Forelimb muscle (tissue), 1 donor: ENCODE data around the gene ADGRV1. TPM values are rescaled to one million over a fixed set of nuclear protein-coding genes. Genes with fewer than 3 reads are reported as not detected.
"Not testable (repeated sequence)": the region's sequence is repeated elsewhere in the genome, so short reads cannot be mapped to it uniquely, and the experiment has no call there.

Source experiments
- DNase-seq: peaks from one replicate; pipeline ENCODE4 v3.0.0-alpha.2; 2013; ENCODE audit warnings: low read depth
- polyA plus RNA-seq: library from polyadenylated mRNA; unstranded; fragments of 120-200 nt; gene quantifications from one replicate; pipeline ENCODE4 v1.2.1, GENCODE V29; 2013; ENCODE audit not compliant: insufficient read length

The ADGRV1 gene
- polyA plus RNA-seq, 1 donor: 0.92 TPM

GRCh38 chr5:90991201-90991600, 432.6 kb downstream of the ADGRV1 start:
- DNase-seq: no peak

DNA sequence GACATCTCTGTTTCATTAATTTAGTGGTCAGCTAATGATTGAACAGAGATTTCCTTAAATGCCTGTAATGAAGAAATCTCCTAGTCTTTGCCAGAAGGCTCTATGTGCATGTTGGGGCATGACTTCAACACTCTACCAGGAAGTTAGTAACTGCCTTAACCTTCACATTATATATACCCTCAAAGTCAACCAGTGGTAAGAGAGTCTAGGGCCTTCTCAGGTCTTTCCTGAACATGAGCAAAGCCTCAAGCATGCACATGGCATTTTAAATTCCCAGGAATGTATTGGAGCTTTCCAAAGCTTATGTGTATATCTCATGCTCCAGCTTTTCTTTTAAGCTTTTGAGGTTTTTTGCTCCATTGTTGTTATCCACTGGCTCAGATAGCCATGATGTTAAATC, 436.2 kb downstream of the ADGRV1 start:
- DNase-seq: no peak

- no peak for DNase-seq
Observed at GRCh38 chr5:90996089-90996488, 437.5 kb downstream of the ADGRV1 start.

DNA sequence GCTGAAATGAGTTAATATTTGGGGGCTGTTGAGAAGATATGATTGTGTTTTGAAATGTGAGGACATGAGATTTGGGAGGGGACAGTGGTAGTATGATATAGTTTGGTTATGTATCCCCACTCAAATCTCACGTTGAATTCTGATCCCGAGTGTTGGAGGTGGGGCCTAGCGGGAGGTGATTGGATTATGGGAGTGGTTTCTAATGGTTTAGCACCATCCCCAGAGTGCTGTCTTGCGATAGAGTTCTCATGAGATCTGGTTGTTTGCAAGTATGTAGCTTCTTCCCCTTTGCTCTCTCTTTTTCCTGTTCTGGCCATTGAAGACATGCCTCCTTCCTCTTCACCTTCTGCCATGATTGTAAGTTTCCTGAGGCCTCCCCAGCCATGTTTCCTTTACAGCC, 438.5 kb downstream of the ADGRV1 start:
- no peak for DNase-seq

DNA sequence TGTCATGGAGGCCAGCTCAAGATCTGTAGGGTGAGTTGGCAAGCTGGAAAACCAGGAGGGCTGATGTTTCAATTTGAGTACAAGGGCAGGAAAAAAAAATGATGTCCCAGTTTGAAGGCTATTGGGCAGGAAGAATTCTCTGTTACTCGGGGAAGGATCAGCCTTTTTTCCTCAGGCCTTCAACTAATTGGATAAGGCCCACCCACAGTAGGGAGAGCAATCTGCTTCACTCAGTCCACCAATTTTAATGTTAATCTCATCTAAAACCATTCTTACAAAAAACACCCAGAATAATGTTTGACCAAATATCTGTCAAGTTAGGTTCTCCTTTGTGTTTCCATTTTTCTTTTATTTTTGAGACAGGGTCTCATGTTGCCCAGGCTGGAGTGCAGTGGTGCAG, 442.1 kb downstream of the ADGRV1 start:
- DNase-seq: no peak

- DNase-seq: no peak
Observed at GRCh38 chr5:91006713-91007112, 448.1 kb downstream of the ADGRV1 start.

DNA sequence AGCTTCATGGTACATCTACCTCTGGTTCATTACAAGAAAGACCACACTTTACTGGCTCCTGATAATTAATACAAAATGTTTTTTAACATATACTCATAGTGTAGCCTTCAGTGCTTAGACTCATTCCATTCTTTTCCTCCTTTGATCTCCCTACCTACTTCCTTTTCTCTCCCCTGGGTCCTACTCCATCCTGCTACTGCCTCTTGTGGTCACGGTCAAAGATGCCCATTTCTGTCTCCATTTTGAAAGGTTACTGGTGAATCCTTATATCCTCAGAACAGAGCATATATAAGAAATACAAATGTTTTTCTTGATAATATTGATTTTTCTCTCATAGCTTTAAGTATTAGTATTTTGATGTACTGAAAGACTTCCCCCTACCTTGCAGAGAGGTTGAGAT, 448.7 kb downstream of the ADGRV1 start:
- no peak for DNase-seq

- no peak for DNase-seq
Observed at GRCh38 chr5:91007780-91008402, 449.3 kb downstream of the ADGRV1 start.

- DNase-seq: no peak
Observed at GRCh38 chr5:91010090-91010489, 451.5 kb downstream of the ADGRV1 start.

DNA sequence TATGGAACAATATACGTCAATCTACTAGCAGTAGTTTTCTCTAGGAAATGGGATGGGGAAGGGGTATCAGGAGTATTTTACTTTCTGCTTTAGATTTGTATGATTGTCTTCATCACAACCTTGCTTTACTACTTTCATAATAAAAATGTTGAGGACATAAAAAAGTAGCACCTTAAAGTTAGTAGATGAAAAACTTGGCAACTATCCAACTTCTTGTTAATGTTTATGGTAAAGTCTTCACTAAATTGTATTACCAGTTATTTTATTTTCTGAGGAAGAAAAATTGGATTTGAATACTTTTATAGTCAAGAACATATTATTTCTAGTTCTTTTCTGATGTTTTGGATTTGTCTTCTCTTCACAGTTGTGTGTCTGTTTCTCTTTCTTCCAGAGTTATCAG, 452.4 kb downstream of the ADGRV1 start:
- DNase-seq: no peak

GRCh38 chr5:91012867-91013266, 454.3 kb downstream of the ADGRV1 start:
- not testable (repeated sequence) for DNase-seq

- DNase-seq: no peak
Observed at GRCh38 chr5:91016322-91016721, 457.7 kb downstream of the ADGRV1 start.

DNA sequence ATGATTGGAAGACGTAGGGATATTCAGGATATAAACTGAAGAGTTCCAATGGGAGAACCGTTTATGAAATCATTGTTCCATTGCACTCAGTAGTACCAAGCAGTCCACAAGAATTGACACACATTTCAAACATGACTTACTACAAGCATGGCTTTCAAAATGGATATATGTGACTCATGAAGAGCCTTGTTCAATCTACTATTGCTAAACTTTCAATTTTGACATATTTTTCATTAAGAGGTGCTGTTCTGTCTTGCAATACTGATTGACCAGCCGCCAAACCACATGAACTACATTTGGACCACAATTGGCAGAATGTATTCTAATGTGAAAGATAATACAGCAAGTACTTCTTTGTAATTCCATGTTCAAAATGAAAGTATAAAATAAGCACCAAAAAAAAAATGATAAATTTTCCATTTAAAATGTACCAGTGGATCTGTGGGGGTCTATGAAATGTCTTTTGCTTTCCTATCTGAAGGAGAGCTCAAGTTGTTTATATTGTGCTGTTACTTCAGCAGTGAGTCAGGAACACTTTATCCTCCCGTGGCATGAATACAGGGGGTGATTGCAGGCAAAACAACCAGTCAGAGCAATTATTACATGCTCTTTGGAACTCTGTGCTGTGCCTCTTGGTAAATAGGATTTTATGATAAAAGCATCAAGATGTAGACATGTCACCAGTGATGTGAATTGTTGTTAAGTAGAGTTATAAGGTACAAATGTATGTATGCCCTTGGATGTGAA, 458.5 kb downstream of the ADGRV1 start:
- DNase-seq: no peak

- no peak for DNase-seq
Observed at GRCh38 chr5:91018200-91018599, 459.6 kb downstream of the ADGRV1 start.

- no peak for DNase-seq
Observed at GRCh38 chr5:91018712-91019371, 460.2 kb downstream of the ADGRV1 start.

- DNase-seq: no peak
Observed at GRCh38 chr5:91020065-91020800, 461.6 kb downstream of the ADGRV1 start.

GRCh38 chr5:91022518-91022917, 463.9 kb downstream of the ADGRV1 start:
- DNase-seq: no peak

GRCh38 chr5:91024206-91024605, 465.6 kb downstream of the ADGRV1 start:
- DNase-seq: no peak

DNA sequence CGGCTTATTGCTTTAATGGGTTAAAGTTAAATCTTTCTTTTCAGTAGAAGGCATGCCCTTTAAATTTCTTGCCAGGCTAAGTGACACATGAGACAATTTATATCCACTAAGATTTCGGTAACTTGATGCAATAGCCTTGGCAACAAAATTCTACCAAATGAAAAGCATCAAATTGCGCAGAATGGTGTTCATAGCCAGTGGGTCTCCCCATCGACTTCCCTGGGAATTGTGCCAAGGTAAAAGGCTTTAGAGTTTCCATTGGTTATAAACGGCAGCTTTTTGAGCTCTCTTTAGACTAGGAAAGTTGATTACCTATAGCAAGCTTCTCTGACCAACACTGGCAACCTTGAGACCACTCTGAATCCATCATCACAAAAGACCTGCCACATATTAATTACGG, 466.1 kb downstream of the ADGRV1 start:
- peak; percentile 56 for DNase-seq

DNA sequence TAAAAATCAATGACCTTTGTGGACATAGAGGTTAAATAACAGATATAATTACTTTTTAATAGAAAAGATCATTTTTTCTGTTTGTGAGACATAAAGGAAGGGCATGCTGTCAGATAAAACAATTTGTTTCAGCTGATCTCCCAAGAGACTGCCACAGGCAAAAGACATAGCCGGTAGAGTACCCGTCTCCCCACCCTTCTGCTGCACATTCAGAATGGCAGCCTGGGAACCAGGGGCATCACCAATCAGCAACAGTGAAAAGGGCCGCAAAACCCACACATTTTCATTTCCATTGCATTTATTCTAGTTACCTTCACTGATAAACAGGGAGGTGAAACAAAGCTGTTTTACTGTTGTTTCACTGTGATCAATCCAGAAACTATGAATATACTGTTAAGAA, 466.9 kb downstream of the ADGRV1 start:
- DNase-seq: no peak

DNA sequence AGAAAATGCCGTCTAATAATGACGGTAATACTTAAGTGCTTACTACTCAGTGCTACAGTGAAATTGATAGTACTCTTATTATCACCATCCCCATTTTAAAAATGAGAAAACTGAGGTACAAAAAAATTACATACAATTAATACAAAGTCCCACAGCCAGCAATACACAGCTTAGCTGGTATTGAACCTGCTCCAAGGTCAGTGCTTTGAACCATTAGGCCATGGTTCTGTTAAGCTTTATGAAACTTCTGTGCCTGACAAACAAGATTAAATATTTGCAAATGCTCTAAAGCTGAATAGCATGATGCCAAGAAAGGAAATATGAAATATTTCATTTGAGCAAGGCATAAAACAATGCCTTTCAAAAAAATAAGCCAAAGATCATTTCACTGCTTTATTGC, 467.4 kb downstream of the ADGRV1 start:
- no peak for DNase-seq

DNA sequence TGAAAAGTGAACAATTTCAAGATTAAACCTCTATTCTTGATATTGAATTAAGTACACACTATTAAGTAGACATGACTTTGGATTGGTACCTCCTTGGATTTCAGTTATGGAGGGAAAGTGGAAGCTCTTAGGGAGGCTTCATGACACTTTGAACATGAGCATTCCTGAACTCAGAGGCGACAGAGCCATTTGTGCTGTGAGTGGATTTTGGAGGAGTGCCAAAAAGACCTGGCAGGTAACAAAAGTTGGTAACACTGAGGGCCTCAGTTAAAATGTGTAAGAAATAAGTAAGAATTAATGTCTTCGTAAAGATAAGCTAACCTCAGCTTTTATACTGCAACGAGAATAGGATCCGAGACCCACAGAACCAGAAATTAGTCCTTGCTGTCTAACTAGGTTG, 467.9 kb downstream of the ADGRV1 start:
- no peak for DNase-seq
